Skeletal muscle tissue (tissue), 4 donors: ENCODE data around the gene NPBWR2. TPM values are rescaled to one million over a fixed set of nuclear protein-coding genes. Genes with fewer than 3 reads are reported as not detected.
"Not testable (repeated sequence)": the region's sequence is repeated elsewhere in the genome, so short reads cannot be mapped to it uniquely, and the experiment has no call there.

Experiments
- H3K27ac ChIP-seq: one replicate; pipeline ENCODE4 v1.7.0; 2013; ENCODE audit warnings: mild to moderate bottlenecking, low read depth, low read length, inconsistent platforms
- H3K27me3 ChIP-seq, 3 donors: one replicate each; pipeline ENCODE4 v1.7.0; 2013; ENCODE audit warnings: low read length in 3 of 3; ENCODE audit not compliant: control insufficient read depth in 3 of 3, insufficient read depth in 3 of 3
- H3K36me3 ChIP-seq, 3 donors: one replicate each; pipeline ENCODE4 v1.7.0; 2013; ENCODE audit warnings: low read length in 3 of 3; ENCODE audit not compliant: control insufficient read depth in 3 of 3, insufficient read depth in 3 of 3
- H3K4me1 ChIP-seq, 3 donors: one replicate each; pipeline ENCODE4 v1.7.0; 2013; ENCODE audit warnings: low read length in 3 of 3, mild to moderate bottlenecking in 3 of 3; ENCODE audit not compliant: control insufficient read depth in 3 of 3, insufficient read depth in 3 of 3
- H3K4me3 ChIP-seq, 3 donors: one replicate each; pipeline ENCODE4 v1.7.0; 2013; ENCODE audit warnings: low read length in 3 of 3
- H3K9ac ChIP-seq, 3 donors: one replicate each; pipeline ENCODE4 v1.7.0; 2013; ENCODE audit warnings: low read length in 3 of 3, mild to moderate bottlenecking in 3 of 3, moderate library complexity in 2 of 3, low read depth in 1 of 3
- H3K9me3 ChIP-seq, 3 donors: one replicate each; pipeline ENCODE4 v1.7.0; 2013; ENCODE audit warnings: low read length in 3 of 3; ENCODE audit not compliant: control insufficient read depth in 3 of 3
- total RNA-seq: library from RNA; depleted of rRNA; stranded (reverse); fragments of >200 nt; gene quantifications from one replicate; pipeline ENCODE4 v1.2.3, GENCODE V29; 2014
- donor health status: Osteomylitis.

The NPBWR2 gene
- total RNA-seq, 1 donor from 2014 or later: not detected

DNA sequence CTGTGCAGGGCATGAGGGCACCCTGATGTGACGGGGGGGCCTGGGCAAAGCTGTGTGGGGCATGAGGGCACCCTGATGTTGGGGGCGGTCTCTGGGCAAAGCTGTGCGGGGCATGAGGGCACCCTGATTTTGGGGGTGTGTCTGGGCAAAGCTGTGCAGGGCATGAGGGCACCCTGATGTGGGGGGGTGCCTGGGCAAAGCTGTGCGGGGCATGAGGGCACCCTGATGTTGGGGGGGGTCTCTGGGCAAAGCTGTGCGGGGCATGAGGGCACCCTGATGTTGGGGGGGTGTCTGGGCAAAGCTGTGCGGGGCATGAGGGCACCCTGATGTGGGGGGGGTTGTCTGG, 10.0 kb upstream of the NPBWR2 start:
- H3K36me3 ChIP-seq, H3K4me3 ChIP-seq, H3K9ac ChIP-seq, H3K27ac ChIP-seq, H3K9me3 ChIP-seq, H3K4me1 ChIP-seq: not testable (repeated sequence)
- peaks cover 5 to 23% (median 15%) of the 10 kb centered on the region in 3 donors for H3K27me3 ChIP-seq

DNA sequence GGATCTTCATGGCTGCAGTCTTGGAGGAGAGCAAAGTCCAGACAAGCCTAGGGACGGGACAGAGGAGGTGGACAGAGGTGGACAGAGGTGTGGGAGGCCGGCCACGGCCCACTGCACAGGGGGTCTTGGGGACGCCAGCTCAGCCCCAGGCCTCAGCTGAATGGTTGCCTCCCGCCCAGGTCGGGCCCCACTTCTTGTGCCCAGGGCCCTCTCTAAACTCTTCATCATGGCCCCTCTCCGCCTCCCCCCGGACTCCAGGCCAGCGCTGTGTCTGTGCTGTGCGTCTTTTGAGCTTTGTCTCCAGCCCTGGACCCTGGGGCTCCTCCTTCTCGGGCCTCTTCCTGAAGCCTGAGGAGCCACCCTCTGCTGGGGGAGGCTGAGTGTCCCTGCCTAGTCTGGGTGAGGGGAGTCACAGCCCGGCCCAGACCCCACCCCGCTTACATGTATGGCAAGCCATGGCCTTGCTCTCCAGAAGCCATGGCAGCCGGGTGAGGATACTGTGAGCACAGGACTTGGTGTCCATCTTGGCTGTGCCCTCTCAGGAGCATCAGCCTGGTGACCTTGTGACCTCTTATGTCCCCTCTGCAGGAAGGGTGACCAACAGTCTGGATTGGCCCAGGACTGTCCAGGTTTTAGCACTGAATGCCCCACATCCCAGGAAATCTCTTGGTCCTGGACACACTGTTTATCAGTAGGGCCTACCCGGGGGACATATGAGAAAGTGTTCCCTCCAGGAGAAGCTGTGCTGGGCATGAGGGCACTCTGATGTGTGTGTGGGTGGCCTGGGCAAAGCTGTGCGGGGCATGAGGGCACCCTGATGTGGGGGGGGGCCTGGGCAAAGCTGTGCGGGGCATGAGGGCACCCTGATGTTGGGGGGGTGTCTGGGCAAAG, 9.4 kb upstream of the NPBWR2 start:
- no peaks in the 10 kb centered on the region for H3K36me3 ChIP-seq
- H3K9me3 ChIP-seq: no peaks in the 10 kb centered on the region
- no peak overlapping the region for H3K4me3 ChIP-seq
- no peak overlapping the region for H3K9ac ChIP-seq
- H3K4me1 ChIP-seq: peaks cover 0 to 5% (median 4%) of the 10 kb centered on the region in 3 donors
- peaks cover 5 to 20% (median 15%) of the 10 kb centered on the region in 3 donors for H3K27me3 ChIP-seq
- no peak overlapping the region for H3K27ac ChIP-seq

DNA sequence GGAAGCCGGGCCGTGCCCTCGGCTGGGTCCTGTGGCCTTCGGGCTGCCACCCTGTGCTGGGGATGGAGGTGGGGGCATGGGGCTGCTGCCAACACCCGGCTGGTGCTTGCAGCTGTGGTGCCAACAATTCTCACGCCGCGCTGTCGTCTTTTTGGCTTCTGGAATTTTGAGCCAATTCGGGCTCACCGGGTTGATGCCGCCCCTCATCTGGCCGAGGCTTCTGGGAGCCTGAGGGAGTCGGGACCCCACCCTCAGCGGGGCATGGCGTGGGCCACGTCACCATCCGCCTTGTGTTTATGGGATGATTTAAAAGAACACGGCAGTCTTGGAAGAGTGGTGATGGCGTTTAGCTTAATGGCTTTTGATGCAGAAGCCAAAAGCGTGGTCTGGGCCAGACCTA, 8.7 kb upstream of the NPBWR2 start:
- H3K9ac ChIP-seq: no peak overlapping the region
- H3K4me1 ChIP-seq: peaks cover 0 to 5% (median 4%) of the 10 kb centered on the region in 3 donors
- H3K4me3 ChIP-seq: no peak overlapping the region
- no peaks in the 10 kb centered on the region for H3K9me3 ChIP-seq
- no peak overlapping the region for H3K27ac ChIP-seq
- peaks cover 5 to 15% (median 12%) of the 10 kb centered on the region in 3 donors for H3K27me3 ChIP-seq
- no peaks in the 10 kb centered on the region for H3K36me3 ChIP-seq

DNA sequence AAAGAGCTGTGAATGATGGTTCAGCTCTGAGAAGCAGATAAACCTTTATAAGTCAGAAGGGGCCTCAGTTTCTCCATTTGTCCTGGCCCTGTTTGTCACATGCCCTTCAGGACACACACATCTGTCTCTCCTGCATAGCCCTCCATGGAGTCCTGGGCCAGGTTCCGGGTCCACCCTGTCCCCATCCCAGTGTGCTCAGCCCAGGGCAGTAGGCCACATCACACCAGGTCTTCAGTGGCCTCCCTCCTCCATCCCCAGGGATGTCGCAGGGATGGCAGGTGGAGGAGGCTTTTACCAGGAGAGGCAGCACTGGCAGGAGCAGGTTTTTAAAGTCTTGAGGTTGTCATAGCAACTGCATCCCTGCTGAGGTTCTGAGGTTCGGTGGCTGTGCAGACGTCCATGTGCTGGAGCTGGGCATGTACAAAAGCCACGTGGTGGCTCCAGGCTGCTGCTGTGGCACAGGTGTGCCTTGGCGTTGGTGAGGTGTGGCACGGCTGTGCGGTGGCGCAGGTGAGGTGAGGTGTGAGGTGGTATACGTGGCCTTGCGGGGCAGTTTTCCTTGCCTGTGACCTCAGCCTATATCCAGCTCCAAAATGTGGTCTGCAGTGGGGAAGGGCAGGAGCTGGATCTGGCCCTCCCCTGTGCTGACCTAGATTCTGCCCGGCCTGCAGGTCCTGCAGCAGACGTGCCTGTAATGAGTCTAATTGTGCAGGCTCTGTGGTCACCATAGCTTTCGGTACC, 8.0 kb upstream of the NPBWR2 start:
- Histone ChIP-seq H3K4me1 (peaks cover 0 to 4% (median 3%) of the 10 kb centered on the region in 3 donors), H3K4me3 (no peak overlapping the region), H3K36me3 (no peaks in the 10 kb centered on the region), H3K9ac (no peak overlapping the region), H3K27me3 (peaks cover 3 to 13% (median 10%) of the 10 kb centered on the region in 3 donors), H3K27ac (no peak overlapping the region), H3K9me3 (no peaks in the 10 kb centered on the region)

DNA sequence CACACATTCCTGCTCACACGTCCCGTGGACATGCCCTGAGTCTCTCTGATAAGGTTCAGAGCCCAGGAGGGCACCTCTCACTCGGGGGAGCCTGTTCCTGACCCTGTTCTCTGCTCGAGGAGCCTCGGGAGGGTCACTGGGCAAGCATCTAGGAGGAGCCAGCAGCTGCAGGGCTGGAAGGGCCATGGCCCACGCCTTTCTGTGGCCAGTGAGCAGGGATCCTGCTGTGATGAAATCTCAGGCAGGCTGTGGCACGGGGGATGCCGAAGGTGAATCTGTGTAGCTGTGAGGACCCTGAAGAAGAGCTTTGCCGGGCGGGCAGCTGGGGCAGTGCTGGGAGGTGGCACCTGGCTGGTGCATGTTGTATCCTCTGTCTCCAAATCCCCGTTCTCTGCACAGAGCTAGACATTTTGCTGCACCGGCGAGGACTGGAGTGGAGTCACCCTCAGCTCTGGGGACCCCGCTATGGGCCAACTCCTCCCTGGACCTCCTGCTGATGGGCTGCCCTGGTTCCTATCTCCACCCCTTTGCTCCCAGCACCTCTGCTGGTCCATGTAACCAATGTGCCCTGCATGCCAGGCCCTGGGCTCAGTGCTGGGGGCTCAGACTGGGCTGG, 7.1 kb upstream of the NPBWR2 start:
- Histone ChIP-seq H3K36me3 (no peaks in the 10 kb centered on the region), H3K4me3 (no peak overlapping the region), H3K27ac (no peak overlapping the region), H3K4me1 (no peaks in the 10 kb centered on the region), H3K27me3 (peaks cover 3 to 15% (median 10%) of the 10 kb centered on the region in 3 donors), H3K9ac (no peak overlapping the region), H3K9me3 (no peaks in the 10 kb centered on the region)

DNA sequence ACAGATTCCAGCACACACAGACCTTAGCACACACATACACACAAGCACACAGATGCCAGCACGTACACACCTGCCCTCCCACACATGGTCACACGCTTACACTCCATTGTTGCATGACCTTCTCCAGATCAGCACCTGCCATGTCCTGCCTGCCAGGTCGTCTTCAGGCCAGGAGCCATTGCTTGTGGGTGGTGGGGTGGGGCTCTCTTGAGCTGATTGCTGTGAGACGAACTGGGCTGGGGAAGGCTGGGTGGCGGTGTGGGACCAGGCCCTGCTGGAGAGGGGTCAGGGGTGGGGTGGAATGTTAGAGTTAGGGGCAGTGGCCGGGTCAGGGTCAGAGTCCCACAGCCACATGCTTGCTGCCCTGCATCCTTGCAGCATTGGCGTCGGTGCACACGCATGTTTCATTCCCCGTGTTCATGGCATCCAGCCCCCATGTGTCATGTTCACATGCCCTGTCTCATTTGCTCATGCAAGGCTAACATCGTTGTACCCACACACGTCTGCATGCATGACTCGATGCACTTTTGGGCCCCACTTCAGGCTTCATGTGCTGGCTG, 6.5 kb upstream of the NPBWR2 start:
- no peak overlapping the region for H3K9ac ChIP-seq
- H3K9me3 ChIP-seq: no peaks in the 10 kb centered on the region
- H3K4me3 ChIP-seq: no peak overlapping the region
- no peak overlapping the region for H3K27ac ChIP-seq
- no peaks in the 10 kb centered on the region for H3K36me3 ChIP-seq
- peaks cover 3 to 20% (median 10%) of the 10 kb centered on the region in 3 donors for H3K27me3 ChIP-seq
- no peaks in the 10 kb centered on the region for H3K4me1 ChIP-seq

DNA sequence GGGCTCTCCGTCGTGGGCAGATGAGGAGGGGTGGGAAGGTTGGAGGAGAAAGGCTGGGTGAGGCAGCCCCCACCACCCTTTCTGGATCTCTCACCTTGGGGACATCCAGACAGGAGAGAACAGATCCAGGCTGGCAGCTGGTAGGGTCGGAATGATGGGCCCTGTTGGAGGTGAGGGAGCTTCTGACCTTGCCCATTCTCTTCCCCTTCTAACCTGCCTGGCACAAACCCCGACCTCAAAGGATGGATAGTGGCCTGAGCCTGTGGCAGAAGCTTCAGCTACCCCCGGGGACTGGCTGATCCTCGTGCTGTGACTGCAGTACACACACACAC, 6.0 kb upstream of the NPBWR2 start:
- Histone ChIP-seq H3K4me3 (no peak overlapping the region), H3K27me3 (peaks cover 3 to 25% (median 10%) of the 10 kb centered on the region in 3 donors), H3K36me3 (no peaks in the 10 kb centered on the region), H3K4me1 (no peaks in the 10 kb centered on the region), H3K27ac (no peak overlapping the region), H3K9me3 (no peaks in the 10 kb centered on the region), H3K9ac (no peak overlapping the region)

DNA sequence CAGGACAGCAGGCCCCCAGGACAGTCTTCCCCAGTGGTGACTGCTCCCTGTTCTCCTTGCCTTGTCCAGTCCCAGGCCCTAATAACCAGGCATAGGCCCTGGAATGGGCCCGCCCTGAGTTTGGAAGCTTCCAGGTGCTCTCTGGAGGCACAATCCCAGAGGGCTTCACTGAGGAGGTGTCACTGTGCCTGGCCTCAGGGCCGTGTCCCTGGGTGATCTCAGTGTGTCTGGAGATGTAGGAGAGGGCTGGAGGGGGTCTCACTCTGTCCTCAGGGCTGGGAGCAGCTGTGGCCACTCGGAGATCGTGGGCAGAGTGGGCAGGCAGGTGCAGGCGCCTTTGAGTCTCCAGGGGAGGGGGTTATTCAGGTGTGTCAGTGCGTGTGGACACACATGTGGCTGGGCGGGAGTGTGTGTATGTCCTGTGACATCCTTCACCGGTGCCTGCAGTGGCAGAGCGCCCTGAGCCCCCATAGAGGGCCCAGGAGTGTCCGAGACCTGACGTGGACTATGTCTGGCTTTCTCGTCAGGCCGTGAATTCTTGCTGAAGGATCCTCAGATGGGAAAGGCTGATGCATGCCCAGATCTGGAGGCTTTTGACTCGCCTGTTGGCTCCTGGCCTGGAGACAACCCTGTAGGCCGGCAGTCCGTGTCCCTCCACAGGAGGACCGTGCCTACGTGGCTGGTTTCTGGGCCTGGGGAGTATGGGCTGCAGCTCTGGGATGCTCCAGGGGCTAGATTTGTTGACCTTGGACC, 5.5 kb upstream of the NPBWR2 start:
- H3K4me1 ChIP-seq: no peaks in the 10 kb centered on the region
- H3K36me3 ChIP-seq: no peaks in the 10 kb centered on the region
- H3K27ac ChIP-seq: no peak overlapping the region
- no peak overlapping the region for H3K4me3 ChIP-seq
- H3K9me3 ChIP-seq: no peaks in the 10 kb centered on the region
- no peak overlapping the region for H3K9ac ChIP-seq
- peaks cover 6 to 30% (median 10%) of the 10 kb centered on the region in 3 donors for H3K27me3 ChIP-seq

DNA sequence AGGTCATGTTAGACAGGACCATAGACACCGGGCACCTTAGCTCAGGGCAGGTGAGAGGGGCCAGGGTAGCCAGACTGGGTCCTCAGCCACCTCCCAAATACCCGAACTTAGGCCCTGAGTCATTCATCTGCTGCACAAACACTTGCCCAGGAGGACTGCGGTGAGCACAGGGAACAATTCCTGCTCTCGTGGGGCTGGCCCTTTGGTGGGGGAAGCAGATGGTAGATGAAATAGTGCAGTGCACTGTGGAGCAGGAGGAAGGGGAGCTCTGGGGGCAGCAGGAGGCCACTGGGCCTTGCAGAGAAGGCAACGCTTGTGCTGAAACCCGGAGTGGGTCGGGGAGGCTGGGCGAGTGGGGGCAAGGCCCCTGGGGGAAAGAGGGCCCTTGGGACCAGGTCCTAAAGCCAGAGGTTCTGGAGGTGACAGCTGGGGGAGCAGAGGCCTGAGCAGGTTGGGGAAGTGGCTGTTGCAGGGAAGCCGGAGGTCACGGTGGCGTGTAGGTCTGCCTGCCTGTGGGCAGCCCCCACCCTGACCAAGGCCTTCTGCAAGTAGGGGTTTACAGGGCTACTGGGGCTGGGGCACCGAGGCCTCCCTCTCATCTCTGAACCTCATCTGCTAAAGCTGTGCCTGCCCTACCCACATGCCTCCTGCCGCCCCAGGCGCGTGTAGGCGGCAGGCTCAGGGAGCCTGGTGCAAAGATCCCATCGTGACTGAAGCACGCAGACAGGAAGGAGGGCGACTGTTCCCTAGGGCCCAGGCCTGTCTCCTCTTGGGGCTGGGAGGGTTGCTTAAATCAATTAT, 4.7 kb upstream of the NPBWR2 start:
- H3K9me3 ChIP-seq: no peaks in the 10 kb centered on the region
- H3K4me1 ChIP-seq: no peaks in the 10 kb centered on the region
- no peaks in the 10 kb centered on the region for H3K36me3 ChIP-seq
- no peak overlapping the region for H3K9ac ChIP-seq
- no peak overlapping the region for H3K4me3 ChIP-seq
- H3K27ac ChIP-seq: no peak overlapping the region
- H3K27me3 ChIP-seq: peaks cover 10 to 38% (median 12%) of the 10 kb centered on the region in 3 donors
